ENCODE results near the gene DDC. TPM values are rescaled to one million over a fixed set of nuclear protein-coding genes. Genes with fewer than 3 reads are reported as not detected.
A peak's percentile ranks its signal among the peaks of the same experiment; 100 is the strongest.
"Not testable (repeated sequence)": the region's sequence is repeated elsewhere in the genome, so short reads cannot be mapped to it uniquely, and the experiment has no call there.

The DDC gene
- total and polyA plus RNA-seq, 4 experiments from 2014 or later = not detected

DNA sequence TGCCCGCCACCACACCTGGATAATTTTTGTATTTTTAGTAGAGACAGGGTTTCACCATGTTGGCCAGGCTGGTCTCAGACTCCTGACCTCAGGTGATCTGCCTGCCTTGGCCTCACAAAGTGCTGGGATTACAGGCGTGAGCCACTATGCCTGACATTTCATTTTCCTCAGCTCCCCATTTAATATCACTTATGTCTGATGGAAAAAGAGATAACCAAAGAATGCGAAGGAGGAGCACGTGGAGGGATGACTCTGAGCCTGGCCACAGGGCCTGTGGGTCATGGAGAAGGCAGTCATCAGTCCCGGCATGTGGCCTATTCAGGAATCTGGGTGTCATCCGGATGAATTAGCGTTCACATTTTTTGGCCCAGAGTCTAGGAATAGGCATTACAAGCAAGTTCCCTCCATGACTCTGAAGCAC lies 29.9 kb downstream of the DDC start:
- H3K27me3 ChIP-seq (ENCODE audit: insufficient read depth, low read length); H3K4me1 ChIP-seq (ENCODE audit: insufficient read depth, low read length); H3K4me3 ChIP-seq (ENCODE audit: low read length in 2 of 2); H3K27ac ChIP-seq (ENCODE audit: low read depth, low read length); POLR2A ChIA-PET (ENCODE audit: partially characterized antibody); H3K4me1 Mint-ChIP-seq; CTCF ChIA-PET (ENCODE audit: partially characterized antibody); H3K9me3 ChIP-seq (ENCODE audit: control insufficient read depth in 1 of 2, low read length in 2 of 2); H3K36me3 ChIP-seq (ENCODE audit: insufficient read depth, low read length); H3K4me3 Mint-ChIP-seq; H3K27me3 Mint-ChIP-seq; H3K9me3 Mint-ChIP-seq; H3K36me3 Mint-ChIP-seq; DNase-seq; intact Hi-C loops (cut with micrococcal nuclease): not testable (repeated sequence)
- peak overlapping the region in 1 of 7 donors; percentile 25 for H3K27ac Mint-ChIP-seq

DNA sequence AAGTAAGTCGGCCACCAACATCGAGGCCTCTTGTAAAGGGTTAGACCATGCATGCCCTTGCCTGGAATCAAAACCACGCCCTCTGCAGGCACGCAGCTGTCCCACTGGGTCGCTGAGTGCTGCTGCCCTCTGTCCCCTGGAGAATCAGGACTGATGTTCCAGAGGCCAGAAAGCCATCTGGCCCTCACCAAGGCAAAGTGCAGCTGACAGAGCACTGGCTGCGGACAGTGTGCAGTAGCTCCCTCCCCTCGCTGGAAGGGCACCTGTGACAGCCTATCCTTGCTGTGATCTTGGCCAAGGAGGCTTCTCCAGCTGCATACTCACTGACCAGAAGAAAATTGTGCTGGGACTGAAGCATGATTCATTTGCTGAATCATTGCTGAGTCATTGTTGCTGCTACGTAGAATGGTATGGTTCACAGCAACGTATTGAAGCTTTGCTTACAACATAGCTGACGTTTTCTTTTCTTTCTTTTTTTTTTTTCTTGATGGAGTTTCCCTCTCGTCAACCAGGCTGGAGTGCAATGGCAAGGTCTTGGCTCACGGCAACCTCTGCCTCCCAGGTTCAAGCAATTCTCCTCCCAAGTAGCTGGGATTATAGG lies 30.4 kb downstream of the DDC start:
- Histone ChIP-seq H3K27ac (ENCODE audit: low read depth, low read length) (no peak overlapping the region), H3K27me3 (ENCODE audit: insufficient read depth, low read length) (peaks cover 3% of the 10 kb centered on the region), H3K9me3 (ENCODE audit: control insufficient read depth in 1 of 2, low read length in 2 of 2) (no peaks in the 10 kb centered on the region), H3K4me3 (ENCODE audit: low read length in 2 of 2) (no peak overlapping the region), H3K36me3 (ENCODE audit: insufficient read depth, low read length) (no peaks in the 10 kb centered on the region), H3K4me1 (ENCODE audit: insufficient read depth, low read length) (no peaks in the 10 kb centered on the region)
- H3K4me1 Mint-ChIP-seq = peaks cover 0 to 5% (median 0%) of the 10 kb centered on the region in 4 donors
- no peak overlapping the region for H3K4me3 Mint-ChIP-seq
- H3K9me3 Mint-ChIP-seq = no peaks in the 10 kb centered on the region
- intact Hi-C loops (cut with micrococcal nuclease) = no loop called here
- CTCF ChIA-PET (ENCODE audit: partially characterized antibody) = no interaction called here
- POLR2A ChIA-PET (ENCODE audit: partially characterized antibody) = no interaction called here
- H3K27me3 Mint-ChIP-seq = peaks cover 6% of the 10 kb centered on the region in 2 donors
- H3K27ac Mint-ChIP-seq = no peak overlapping the region
- no peaks in the 10 kb centered on the region for H3K36me3 Mint-ChIP-seq
- DNase-seq = no peak

DNA sequence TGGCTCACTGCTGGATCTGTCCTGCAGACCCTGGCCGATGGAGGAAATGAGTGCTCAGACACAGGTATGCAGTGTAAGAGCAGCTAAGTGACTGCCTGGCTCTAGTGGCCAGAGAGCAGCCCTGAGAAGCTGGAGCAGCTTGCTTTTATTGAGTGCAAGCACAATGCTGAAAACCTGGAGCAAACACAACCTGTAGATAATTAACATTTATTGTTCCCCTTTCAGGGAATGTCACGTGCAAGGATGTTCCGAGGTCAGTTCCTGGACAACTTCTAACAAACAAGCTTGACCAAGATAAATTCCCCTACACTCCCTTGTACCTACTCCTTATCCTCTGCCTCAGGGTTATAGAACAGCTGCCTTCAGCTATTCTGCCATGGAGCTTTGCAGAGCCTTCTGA lies 31.3 kb downstream of the DDC start:
- no peak overlapping the region for H3K4me3 ChIP-seq (ENCODE audit: low read length in 2 of 2)
- no peaks in the 10 kb centered on the region for H3K36me3 Mint-ChIP-seq
- intact Hi-C loops (cut with micrococcal nuclease) = no loop called here
- CTCF ChIA-PET (ENCODE audit: partially characterized antibody) = interaction anchor here (1.0 kb wide), 1 partner anchor 65 kb away, joined by 3 read pairs; no protein-coding TSS in a partner anchor
- H3K27me3 Mint-ChIP-seq = peaks cover 6% of the 10 kb centered on the region in 2 donors
- H3K27ac ChIP-seq (ENCODE audit: low read depth, low read length) = no peak overlapping the region
- H3K4me1 ChIP-seq (ENCODE audit: insufficient read depth, low read length) = no peaks in the 10 kb centered on the region
- no peaks in the 10 kb centered on the region for H3K36me3 ChIP-seq (ENCODE audit: insufficient read depth, low read length)
- no peaks in the 10 kb centered on the region for H3K9me3 Mint-ChIP-seq
- H3K27ac Mint-ChIP-seq = no peak overlapping the region
- no peak overlapping the region for H3K4me3 Mint-ChIP-seq
- H3K27me3 ChIP-seq (ENCODE audit: insufficient read depth, low read length) = peaks cover 3% of the 10 kb centered on the region
- peaks cover 0 to 5% (median 0%) of the 10 kb centered on the region in 4 donors for H3K4me1 Mint-ChIP-seq
- POLR2A ChIA-PET (ENCODE audit: partially characterized antibody) = no interaction called here
- DNase-seq = no peak
- H3K9me3 ChIP-seq (ENCODE audit: control insufficient read depth in 1 of 2, low read length in 2 of 2) = no peaks in the 10 kb centered on the region

DNA sequence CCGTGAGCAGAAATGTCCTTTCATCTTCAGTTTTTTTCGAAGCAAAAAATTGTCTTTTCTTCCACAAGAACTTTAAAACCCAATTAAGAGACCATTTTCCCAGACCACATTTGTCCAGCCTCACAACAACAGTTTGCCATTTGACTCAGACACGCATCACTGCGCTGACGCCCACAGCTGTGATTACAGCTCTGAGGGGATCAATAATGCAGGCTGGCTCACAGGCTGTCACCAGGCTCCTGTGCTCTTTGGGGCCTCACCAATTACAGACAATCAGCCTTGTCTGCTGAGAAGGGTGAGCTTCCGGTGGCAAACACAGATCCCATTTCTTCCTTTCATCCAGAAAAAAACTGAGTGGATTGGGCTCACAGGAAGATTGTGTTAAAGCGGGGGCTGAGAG lies 33.3 kb downstream of the DDC start:
- POLR2A ChIA-PET (ENCODE audit: partially characterized antibody) = no interaction called here
- Mint-ChIP-seq H3K4me1 (peaks cover 0 to 5% (median 0%) of the 10 kb centered on the region in 4 donors), H3K27ac (no peak overlapping the region), H3K4me3 (no peak overlapping the region), H3K27me3 (peaks cover 6 to 11% of the 10 kb centered on the region in 2 donors), H3K36me3 (no peaks in the 10 kb centered on the region), H3K9me3 (no peaks in the 10 kb centered on the region)
- H3K4me1 ChIP-seq (ENCODE audit: insufficient read depth, low read length) = no peaks in the 10 kb centered on the region
- intact Hi-C loops (cut with micrococcal nuclease) = no loop called here
- no peak overlapping the region for H3K4me3 ChIP-seq (ENCODE audit: low read length in 2 of 2)
- H3K36me3 ChIP-seq (ENCODE audit: insufficient read depth, low read length) = no peaks in the 10 kb centered on the region
- no peak for DNase-seq
- no peak overlapping the region for H3K27ac ChIP-seq (ENCODE audit: low read depth, low read length)
- CTCF ChIA-PET (ENCODE audit: partially characterized antibody) = interaction anchor here (0.6 kb wide), 1 partner anchor 15 kb away, joined by 3 read pairs; no protein-coding TSS in a partner anchor
- H3K9me3 ChIP-seq (ENCODE audit: control insufficient read depth in 1 of 2, low read length in 2 of 2) = no peaks in the 10 kb centered on the region
- peaks cover 3% of the 10 kb centered on the region for H3K27me3 ChIP-seq (ENCODE audit: insufficient read depth, low read length)

DNA sequence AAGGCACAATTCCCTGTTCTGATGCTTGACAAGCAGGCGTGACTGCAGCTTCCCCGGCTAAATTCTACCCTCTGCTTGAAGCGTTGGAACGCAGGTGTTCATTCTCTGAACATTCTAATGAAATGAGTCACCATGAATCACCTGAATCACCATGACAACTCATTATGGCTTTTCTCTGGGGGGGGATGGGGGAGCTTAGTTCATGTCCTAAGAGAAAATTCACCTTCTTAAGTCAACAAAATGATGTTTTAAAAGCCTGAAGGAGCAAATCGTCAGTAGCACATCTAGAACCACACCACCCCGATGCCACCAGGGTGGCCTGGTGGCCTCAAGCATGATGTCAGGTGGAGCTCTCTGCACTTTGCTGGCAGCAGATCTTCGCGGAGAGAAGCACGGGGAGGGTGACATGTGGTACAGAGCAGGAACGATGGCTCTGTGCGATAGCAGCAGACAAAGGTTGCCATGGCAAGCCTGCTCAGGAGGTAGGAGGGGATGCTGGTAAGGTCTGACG lies 33.7 kb downstream of the DDC start:
- DNase-seq = peak in 1 of 5 donors; percentile 3
- H3K36me3 Mint-ChIP-seq = no peaks in the 10 kb centered on the region
- peaks cover 6 to 11% of the 10 kb centered on the region in 2 donors for H3K27me3 Mint-ChIP-seq

DNA sequence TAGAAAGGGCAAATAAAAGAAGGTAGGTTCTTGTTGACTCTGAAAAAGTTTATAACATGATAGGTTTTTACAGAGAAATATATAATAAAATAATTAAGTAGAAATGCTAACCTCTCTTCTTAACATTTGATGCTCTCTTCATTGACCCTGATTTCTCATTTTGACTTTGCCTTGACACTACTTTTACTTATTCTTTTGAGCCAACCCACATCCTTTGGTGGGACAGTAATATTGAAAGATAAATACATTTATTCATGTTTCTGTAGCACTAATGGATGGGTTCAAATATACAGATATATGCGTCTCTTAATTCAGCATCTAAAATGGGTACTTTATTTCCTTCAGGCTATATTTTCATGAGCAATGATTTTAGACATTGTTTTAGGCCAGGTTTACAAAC lies 34.4 kb downstream of the DDC start:
- DNase-seq = no peak
- Mint-ChIP-seq H3K4me3 (no peak overlapping the region), H3K27me3 (peaks cover 6 to 11% of the 10 kb centered on the region in 2 donors), H3K27ac (no peak overlapping the region), H3K9me3 (no peaks in the 10 kb centered on the region), H3K36me3 (no peaks in the 10 kb centered on the region), H3K4me1 (peaks cover 0 to 5% (median 0%) of the 10 kb centered on the region in 4 donors)
- intact Hi-C loops (cut with micrococcal nuclease) = no loop called here
- no peak overlapping the region for H3K27ac ChIP-seq (ENCODE audit: low read depth, low read length)
- H3K4me1 ChIP-seq (ENCODE audit: insufficient read depth, low read length) = no peaks in the 10 kb centered on the region
- peaks cover 3% of the 10 kb centered on the region for H3K27me3 ChIP-seq (ENCODE audit: insufficient read depth, low read length)
- POLR2A ChIA-PET (ENCODE audit: partially characterized antibody) = no interaction called here
- CTCF ChIA-PET (ENCODE audit: partially characterized antibody) = no interaction called here
- no peaks in the 10 kb centered on the region for H3K36me3 ChIP-seq (ENCODE audit: insufficient read depth, low read length)
- no peaks in the 10 kb centered on the region for H3K9me3 ChIP-seq (ENCODE audit: control insufficient read depth in 1 of 2, low read length in 2 of 2)
- H3K4me3 ChIP-seq (ENCODE audit: low read length in 2 of 2) = no peak overlapping the region

More for the DNA sequence above, 33.7 kb downstream of the DDC start:
- Mint-ChIP-seq H3K4me3 (no peak overlapping the region), H3K27ac (peak overlapping the region in 1 of 7 donors; percentile 8), H3K9me3 (no peaks in the 10 kb centered on the region), H3K4me1 (peaks cover 0 to 5% (median 0%) of the 10 kb centered on the region in 4 donors)
- no peaks in the 10 kb centered on the region for H3K4me1 ChIP-seq (ENCODE audit: insufficient read depth, low read length)
- no peaks in the 10 kb centered on the region for H3K9me3 ChIP-seq (ENCODE audit: control insufficient read depth in 1 of 2, low read length in 2 of 2)
- H3K27me3 ChIP-seq (ENCODE audit: insufficient read depth, low read length) = peaks cover 3% of the 10 kb centered on the region
- no peak overlapping the region for H3K4me3 ChIP-seq (ENCODE audit: low read length in 2 of 2)
- POLR2A ChIA-PET (ENCODE audit: partially characterized antibody) = no interaction called here
- intact Hi-C loops (cut with micrococcal nuclease) = no loop called here
- CTCF ChIA-PET (ENCODE audit: partially characterized antibody) = no interaction called here
- H3K27ac ChIP-seq (ENCODE audit: low read depth, low read length) = no peak overlapping the region
- H3K36me3 ChIP-seq (ENCODE audit: insufficient read depth, low read length) = no peaks in the 10 kb centered on the region

DNA sequence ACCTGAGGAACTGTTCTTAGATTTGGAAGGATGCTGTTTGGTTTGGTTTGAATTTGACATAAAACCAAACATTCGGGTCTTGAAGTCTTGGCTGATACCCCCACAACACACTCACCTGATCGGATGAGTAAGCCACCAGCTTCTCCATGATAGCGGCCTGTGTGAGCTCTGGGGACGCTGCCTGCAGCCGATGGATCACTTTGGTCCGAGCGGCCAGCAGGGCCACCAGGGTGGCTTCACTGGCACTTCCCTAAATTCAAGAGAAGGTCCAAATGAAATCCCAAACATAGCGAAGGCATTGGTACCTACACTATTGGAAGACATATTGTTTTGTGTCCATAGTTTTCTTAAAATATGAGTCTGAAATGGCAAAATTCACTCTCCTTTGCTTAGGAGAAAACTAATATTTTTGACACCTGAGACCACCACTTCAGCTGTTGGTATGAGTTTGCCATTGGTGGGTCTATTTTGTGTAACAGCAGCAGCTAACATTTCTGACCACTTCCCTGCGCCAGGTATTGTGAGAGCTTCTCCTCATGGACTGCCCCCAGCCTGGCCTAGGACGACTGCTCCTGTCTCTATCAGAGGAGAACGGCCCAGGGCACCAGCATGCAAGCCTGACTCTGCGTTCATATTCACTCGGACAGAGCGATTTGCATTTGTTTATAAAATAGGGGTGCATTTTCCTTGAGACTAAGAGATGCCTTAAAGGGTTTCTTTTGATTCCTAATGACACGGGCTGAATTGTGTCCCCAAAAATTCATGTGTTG lies 35.9 kb downstream of the DDC start:
- H3K4me1 Mint-ChIP-seq = peaks cover 0 to 5% (median 0%) of the 10 kb centered on the region in 4 donors
- H3K9me3 ChIP-seq (ENCODE audit: control insufficient read depth in 1 of 2, low read length in 2 of 2) = no peaks in the 10 kb centered on the region
- no peak overlapping the region for H3K4me3 Mint-ChIP-seq
- no peaks in the 10 kb centered on the region for H3K36me3 ChIP-seq (ENCODE audit: insufficient read depth, low read length)
- H3K27ac Mint-ChIP-seq = no peak overlapping the region
- peaks cover 6 to 11% of the 10 kb centered on the region in 2 donors for H3K27me3 Mint-ChIP-seq
- no peaks in the 10 kb centered on the region for H3K4me1 ChIP-seq (ENCODE audit: insufficient read depth, low read length)
- H3K27ac ChIP-seq (ENCODE audit: low read depth, low read length) = no peak overlapping the region
- CTCF ChIA-PET (ENCODE audit: partially characterized antibody) = no interaction called here
- H3K9me3 Mint-ChIP-seq = no peaks in the 10 kb centered on the region
- H3K4me3 ChIP-seq (ENCODE audit: low read length in 2 of 2) = no peak overlapping the region
- DNase-seq = no peak
- no peaks in the 10 kb centered on the region for H3K36me3 Mint-ChIP-seq
- POLR2A ChIA-PET (ENCODE audit: partially characterized antibody) = no interaction called here
- intact Hi-C loops (cut with micrococcal nuclease) = no loop called here
- peaks cover 3% of the 10 kb centered on the region for H3K27me3 ChIP-seq (ENCODE audit: insufficient read depth, low read length)

Data from CD4-positive, alpha-beta memory T cell (primary cell).